B cell (primary cell): Measurements from ENCODE around the gene KIF4B. TPM values are rescaled to one million over a fixed set of nuclear protein-coding genes. Genes with fewer than 3 reads are reported as not detected.

Experiments used
- ATAC-seq: fragments of 200-7000 bp; cut with Tn5 transposase; one replicate; pipeline ENCODE4 v1.10.0; 2021; ENCODE audit warnings: low read depth, mild to moderate bottlenecking, moderate number of reproducible peaks, moderate library complexity
- CTCF ChIA-PET: fragments of 350-600 bp; sonication (Branson Sonifier 250); formaldehyde crosslinking; loops from one replicate; lab custom pipeline; 2021; ENCODE audit warnings: antibody characterized with exemption, inconsistent platforms; lab: Charles Lee
- POLR2A ChIA-PET: fragments of 350-600 bp; sonication (Branson Sonifier 250); formaldehyde crosslinking; loops from one replicate; lab custom pipeline; 2021; ENCODE audit warnings: antibody characterized with exemption; lab: Charles Lee
- DNase-seq: peaks from one replicate; pipeline ENCODE4 v3.0.0; 2013
- H2AFZ ChIP-seq: 2 replicates; pipeline ENCODE4 v1.6.1; 2012; ENCODE audit warnings: mild to moderate bottlenecking, low read depth, low read length; ENCODE audit not compliant: insufficient read depth, poor library complexity, severe bottlenecking
- H3K27ac ChIP-seq, 2 donors: 1 replicate in 1 of 2; 2 replicates in 1 of 2; pipeline ENCODE4 v1.5.1; 2012 to 2013; ENCODE audit warnings: low read length in 2 of 2, mild to moderate bottlenecking in 2 of 2, moderate library complexity in 1 of 2
- H3K27me3 ChIP-seq, 4 experiments: fragments of 200-600 bp in 1 of 4; sonication (generic) in 1 of 4; replicated peaks in 1 of 4; 1 replicate in 2 of 4; 2 replicates in 2 of 4; pipeline versions ENCODE4 v1.6.1 to v1.7.0; 2013 to 2016; ENCODE audit warnings: low read length in 3 of 4, mild to moderate bottlenecking in 2 of 4, mixed read lengths in 1 of 4, moderate library complexity in 1 of 4; ENCODE audit not compliant: insufficient read depth in 4 of 4, control insufficient read depth in 3 of 4; ENCODE audit errors: control extremely low read depth in 1 of 4
- H3K36me3 ChIP-seq, 2 experiments: replicated peaks in 1 of 2; 1 replicate in 1 of 2; 2 replicates in 1 of 2; pipeline versions ENCODE4 v1.6.1 to v1.7.1; 2013; ENCODE audit warnings: low read length in 1 of 2; ENCODE audit not compliant: insufficient read depth in 2 of 2, control insufficient read depth in 1 of 2; ENCODE audit errors: control extremely low read depth in 1 of 2, extremely low read depth in 1 of 2
- H3K4me1 ChIP-seq, 2 donors: fragments of 200-600 bp in 1 of 2; sonication (generic) in 1 of 2; 1 replicate in 1 of 2; 2 replicates in 1 of 2; pipeline versions ENCODE4 v1.5.1 to v1.6.1; 2013 to 2017; ENCODE audit warnings: low read length in 2 of 2; ENCODE audit not compliant: control insufficient read depth in 2 of 2, insufficient read depth in 2 of 2
- H3K4me2 ChIP-seq: replicated peaks from 2 replicates; pipeline ENCODE3; 2012; ENCODE audit warnings: mild to moderate bottlenecking, low read depth, low read length; ENCODE audit not compliant: poor library complexity, severe bottlenecking
- H3K4me3 ChIP-seq, 5 experiments: fragments of 200-600 bp in 1 of 5; sonication (generic) in 1 of 5; 1 replicate in 3 of 5; 2 replicates in 2 of 5; pipeline versions ENCODE4 v1.5.1 to v1.7.0; 2011 to 2016; ENCODE audit warnings: low read length in 4 of 5, mild to moderate bottlenecking in 4 of 5, low read depth in 2 of 5, control low read depth in 1 of 5, moderate library complexity in 1 of 5; ENCODE audit not compliant: insufficient read depth in 1 of 5; ENCODE audit errors: control extremely low read depth in 1 of 5, extremely low read depth in 1 of 5
- H3K79me2 ChIP-seq: fragments of 200-600 bp; sonication (generic); one replicate; pipeline ENCODE4 v1.6.0; 2016; ENCODE audit warnings: low read length; ENCODE audit not compliant: control insufficient read depth, insufficient read depth
- H3K9ac ChIP-seq: fragments of 200-600 bp; sonication (generic); 2 replicates; pipeline ENCODE4 v1.6.1; 2017; ENCODE audit warnings: mild to moderate bottlenecking, low read length, moderate library complexity
- H3K9me3 ChIP-seq, 3 donors: one replicate each; pipeline versions ENCODE4 v1.6.1 to v1.7.1; 2013; ENCODE audit warnings: low read length in 2 of 3; ENCODE audit not compliant: control insufficient read depth in 2 of 3, insufficient read depth in 1 of 3; ENCODE audit errors: control extremely low read depth in 1 of 3
- H4K20me1 ChIP-seq: 2 replicates; pipeline ENCODE4 v1.6.0; 2012; ENCODE audit warnings: mild to moderate bottlenecking, low read length; ENCODE audit not compliant: insufficient read depth, control insufficient read depth, poor library complexity, severe bottlenecking
- H3K27ac Mint-ChIP-seq: one replicate; pipeline ENCODE4 v1.8.0; 2021; ENCODE audit warnings: mixed read lengths
- H3K27me3 Mint-ChIP-seq: one replicate; pipeline ENCODE4 v1.8.0; 2021; ENCODE audit warnings: mixed read lengths
- H3K4me1 Mint-ChIP-seq: one replicate; pipeline ENCODE4 v1.8.0; 2021; ENCODE audit warnings: mixed read lengths
- H3K4me3 Mint-ChIP-seq: one replicate; pipeline ENCODE4 v1.8.0; 2021; ENCODE audit warnings: mixed read lengths
- H3K9me3 Mint-ChIP-seq: one replicate; pipeline ENCODE4 v1.8.0; 2022; ENCODE audit warnings: mixed read lengths; ENCODE audit not compliant: insufficient read depth
- CTCF ChIP-seq: fragments of 200-600 bp; IDR thresholded peaks from one replicate; pipeline ENCODE4 v1.8.0; 2022; ENCODE audit warnings: antibody characterized with exemption, mild to moderate bottlenecking
- EZH2 ChIP-seq: IDR thresholded peaks from 2 replicates; pipeline ENCODE4 v1.6.1; 2012; ENCODE audit warnings: borderline replicate concordance, low read depth, mild to moderate bottlenecking, moderate library complexity, low read length; ENCODE audit not compliant: insufficient read depth, poor library complexity, severe bottlenecking
- WGBS: methylation state at CpG from one replicate; pipeline ENCODE4 v1.1.5; 2013; ENCODE audit warnings: missing lambda C conversion rate; ENCODE audit not compliant: insufficient coverage; 5-methylcytosine and 5-hydroxymethylcytosine counted together
- intact Hi-C: fragments of 100-400 bp; cut with micrococcal nuclease; formaldehyde crosslinking; loops from one replicate; pipeline ENCODE4 v1.10.0; 2022
- polyA plus RNA-seq: library from polyadenylated mRNA; depleted of rRNA; stranded (reverse); fragments of >200 nt; gene quantifications from 2 replicates; pipeline ENCODE4 v1.2.3, GENCODE V29; 2012
- total RNA-seq, 2 donors: library from RNA; stranded (reverse); fragments of 120-200 nt in 1 of 2; gene quantifications; 1 replicate in 1 of 2; 2 replicates in 1 of 2; pipeline versions ENCODE4 v1.2.3 to v1.2.4, GENCODE V29; 2013 to 2022

The KIF4B gene
- total and polyA plus RNA-seq, 2 donors (not counting 1 experiment from before 2014, with no cell fraction given) = not detected

DNA sequence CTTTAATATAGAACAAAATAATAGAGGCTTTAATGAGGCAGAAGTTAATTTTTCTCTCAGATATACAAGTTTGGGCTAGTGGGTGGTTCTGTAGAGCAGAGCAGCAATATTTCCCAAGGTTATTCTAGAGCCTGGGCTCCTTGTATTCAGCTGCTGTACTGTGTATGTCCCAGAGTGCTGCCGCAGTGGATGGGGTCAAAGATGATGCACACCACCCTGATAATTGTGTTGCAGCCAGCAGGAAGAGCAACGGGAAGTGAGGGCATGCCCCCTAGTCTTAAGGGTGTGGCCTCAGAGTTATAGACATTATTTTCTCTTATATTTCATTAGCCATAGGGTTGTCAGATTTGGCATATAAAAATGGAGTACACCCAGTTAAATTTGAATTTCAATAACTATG, 23.9 kb upstream of the KIF4B start:
- peaks cover 1% of the 10 kb centered on the region for H3K4me1 Mint-ChIP-seq
- no peak for DNase-seq
- no peak overlapping the region for H3K9ac ChIP-seq
- H4K20me1 ChIP-seq = no peaks in the 10 kb centered on the region
- H3K79me2 ChIP-seq = no peaks in the 10 kb centered on the region
- H3K4me1 ChIP-seq = no peaks in the 10 kb centered on the region
- no peak overlapping the region for H3K4me3 Mint-ChIP-seq
- peaks cover 0 to 3% (median 0%) of the 10 kb centered on the region in 4 experiments for H3K27me3 ChIP-seq
- intact Hi-C loops = no loop called here
- ChIA-PET POLR2A (no interaction called here), CTCF (no interaction called here)
- no peaks in the 10 kb centered on the region for H3K9me3 Mint-ChIP-seq
- no peak for ATAC-seq
- WGBS = no CpG with 5 or more reads among the region's 2 CpGs
- H3K27ac Mint-ChIP-seq = no peak overlapping the region
- no peak overlapping the region for H3K4me2 ChIP-seq
- TF ChIP-seq CTCF = no peak
- TF ChIP-seq EZH2 = no peak
- peaks cover 0 to 3% (median 0%) of the 10 kb centered on the region in 3 donors for H3K9me3 ChIP-seq
- H2AFZ ChIP-seq = no peak overlapping the region
- H3K27ac ChIP-seq = no peak overlapping the region
- H3K27me3 Mint-ChIP-seq = peaks cover 10% of the 10 kb centered on the region
- H3K4me3 ChIP-seq = no peak overlapping the region
- no peaks in the 10 kb centered on the region for H3K36me3 ChIP-seq

DNA sequence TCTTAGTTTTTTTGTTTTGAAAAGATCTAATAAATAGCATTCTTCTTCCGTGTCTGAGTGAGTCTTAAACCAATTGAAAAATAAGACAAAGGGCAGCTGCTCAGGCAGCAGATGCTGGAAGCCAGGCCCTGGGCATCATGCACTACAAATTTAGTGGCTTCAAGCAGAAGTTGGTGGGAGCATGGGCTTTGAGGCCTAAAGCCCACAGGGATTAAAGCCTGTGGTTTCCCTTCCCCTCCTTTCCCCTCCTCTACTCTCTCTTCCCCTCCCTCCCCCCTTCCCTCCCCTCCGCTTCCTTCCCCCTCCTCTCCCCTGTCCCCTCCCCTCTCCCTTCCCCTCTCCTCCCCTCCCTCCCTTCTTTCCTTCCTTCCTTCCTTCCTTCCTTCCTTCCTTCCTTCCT, 20.1 kb upstream of the KIF4B start:
- Histone ChIP-seq H3K36me3 (no peaks in the 10 kb centered on the region), H3K4me3 (no peak overlapping the region), H4K20me1 (no peaks in the 10 kb centered on the region), H3K4me1 (no peaks in the 10 kb centered on the region), H3K4me2 (no peak overlapping the region), H3K79me2 (no peaks in the 10 kb centered on the region), H2AFZ (no peak overlapping the region), H3K27me3 (peaks cover 0 to 3% (median 0%) of the 10 kb centered on the region in 4 experiments), H3K9me3 (peaks cover 0 to 3% (median 0%) of the 10 kb centered on the region in 3 donors), H3K27ac (no peak overlapping the region), H3K9ac (no peak overlapping the region)
- ATAC-seq (no peak), DNase-seq (no peak)
- Mint-ChIP-seq H3K4me1 (peaks cover 1% of the 10 kb centered on the region), H3K27ac (no peak overlapping the region), H3K4me3 (no peak overlapping the region), H3K27me3 (peaks cover 10% of the 10 kb centered on the region), H3K9me3 (no peaks in the 10 kb centered on the region)
- ChIA-PET CTCF (no interaction called here), POLR2A (no interaction called here)
- TF ChIP-seq EZH2 = no peak
- no peak for TF ChIP-seq CTCF
- intact Hi-C loops = no loop called here
- WGBS = no CpG with 5 or more reads among the region's 2 CpGs
